GM18520 (cell line): ENCODE results near the gene CCZ1B.
"Not testable (repeated sequence)": the region's sequence is repeated elsewhere in the genome, so short reads cannot be mapped to it uniquely, and the experiment has no call there.

Source experiments
- ATAC-seq: cut with Tn5 transposase; IDR thresholded peaks from one replicate; pipeline ENCODE4 v1.9.1; 2021; ENCODE audit not compliant: unreplicated experiment

CCZ1B gene

DNA sequence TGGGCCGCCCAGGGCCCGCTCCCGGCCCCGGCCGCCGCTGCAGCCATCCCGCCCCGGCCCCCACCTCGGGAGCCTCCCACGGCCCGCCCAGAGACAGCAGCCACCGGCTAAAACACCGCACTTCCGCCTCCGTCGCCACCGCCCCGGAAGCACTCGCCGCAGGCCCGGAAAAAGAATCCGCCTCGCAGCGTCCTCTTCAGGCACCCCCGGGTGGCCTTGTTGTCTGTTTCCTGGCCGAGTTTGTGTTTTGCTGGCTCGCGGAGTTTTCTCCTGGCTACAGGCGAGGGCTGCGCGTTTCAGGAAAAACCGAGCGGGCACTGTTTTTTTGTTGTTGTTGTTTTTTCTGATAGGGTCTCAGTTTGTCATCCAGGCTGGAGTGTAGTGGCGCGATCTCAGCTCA is at the start of gene CCZ1B:
CCZ1B (minus strand) TSS at position 125 of the 400 bp plus-strand sequence; CDS start at position 47, 78 bp downstream.
- peak; percentile 98 for ATAC-seq

DNA sequence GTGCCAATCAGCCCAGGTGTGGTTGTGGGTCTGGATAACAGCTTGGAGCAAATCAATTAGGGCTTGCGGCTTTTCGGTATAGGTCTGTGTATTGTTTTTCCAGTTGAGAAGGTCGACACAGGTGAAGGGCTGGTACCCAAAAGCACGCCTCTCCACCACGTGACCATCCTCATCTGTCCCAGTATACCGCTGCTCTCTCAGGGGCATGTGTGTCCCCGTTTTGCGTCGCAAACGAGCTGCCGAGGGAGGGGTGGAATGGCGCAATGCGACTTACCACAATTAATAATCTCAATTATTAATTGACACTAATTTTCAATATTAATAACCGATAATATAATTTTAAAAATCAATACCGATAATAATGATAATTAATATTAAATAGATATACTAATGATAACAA is 48.9 kb upstream of the CCZ1B start:
- not testable (repeated sequence) for ATAC-seq

DNA sequence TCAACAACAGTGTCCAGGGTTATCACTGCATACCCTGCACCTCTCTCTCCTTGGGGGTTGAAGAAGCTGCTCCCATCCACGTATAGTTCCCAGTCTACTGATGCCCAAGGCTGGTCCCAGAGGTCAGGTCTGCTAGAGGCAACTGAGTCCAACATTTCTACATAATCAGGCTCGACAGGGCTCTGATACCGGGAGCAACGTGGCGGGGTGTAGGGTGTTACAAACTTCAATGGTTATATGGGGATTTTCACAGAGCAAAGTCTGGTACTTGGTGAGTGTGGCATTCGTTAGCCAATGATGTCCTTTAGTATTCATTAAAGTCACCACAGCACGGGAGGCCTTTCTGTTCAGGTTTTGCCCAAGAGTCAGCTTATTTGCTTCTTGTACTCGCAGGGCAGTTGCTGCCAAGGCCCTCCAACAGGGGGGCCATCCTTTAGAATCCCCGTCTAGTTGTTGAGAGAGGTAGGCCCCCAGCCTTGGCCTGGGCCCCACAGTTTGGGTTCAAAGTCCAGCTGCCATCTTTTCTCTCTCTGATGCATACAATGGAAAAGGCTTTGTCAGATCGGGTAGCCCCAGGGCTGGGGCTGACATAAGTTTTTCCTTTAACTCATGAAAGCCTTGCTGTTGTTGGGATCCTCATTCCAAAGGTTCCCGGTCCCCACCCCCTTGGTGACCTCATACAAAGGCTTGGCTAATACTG is 46.3 kb upstream of the CCZ1B start:
- ATAC-seq = not testable (repeated sequence)

DNA sequence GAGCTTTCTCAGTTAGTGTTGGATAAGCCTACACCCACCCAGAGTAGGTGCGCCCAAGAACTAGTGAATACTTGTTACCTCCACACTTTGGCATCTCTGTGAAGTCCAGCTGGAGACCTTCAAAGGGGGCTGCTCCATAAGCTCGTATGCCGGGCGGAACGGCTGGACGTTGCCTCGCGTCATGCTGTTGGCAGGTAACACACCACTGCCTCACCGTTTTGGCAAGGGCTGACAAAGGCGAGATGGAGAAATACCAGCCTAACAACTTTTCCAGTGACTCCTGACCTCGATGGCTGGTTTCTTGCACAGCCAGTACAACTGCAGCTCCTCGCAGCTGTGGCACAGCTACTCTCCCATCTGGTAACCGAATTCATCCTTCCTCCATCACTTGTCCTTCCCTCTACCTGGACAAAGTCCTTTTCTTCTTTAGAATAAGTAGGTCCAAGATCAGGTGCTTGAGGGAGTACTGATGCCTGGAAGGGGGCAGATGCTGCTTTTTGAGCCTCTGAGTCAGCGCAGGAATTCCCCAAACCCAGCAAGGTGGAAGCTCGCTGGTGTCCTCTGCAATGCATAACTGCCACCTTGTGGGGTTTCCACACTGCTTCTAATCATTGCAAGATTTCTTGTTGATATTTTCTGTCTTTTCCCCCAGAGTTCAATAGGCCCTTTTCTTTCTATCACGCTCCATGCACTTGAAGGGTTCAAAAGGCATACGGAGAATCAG is 45.5 kb upstream of the CCZ1B start:
- not testable (repeated sequence) for ATAC-seq

DNA sequence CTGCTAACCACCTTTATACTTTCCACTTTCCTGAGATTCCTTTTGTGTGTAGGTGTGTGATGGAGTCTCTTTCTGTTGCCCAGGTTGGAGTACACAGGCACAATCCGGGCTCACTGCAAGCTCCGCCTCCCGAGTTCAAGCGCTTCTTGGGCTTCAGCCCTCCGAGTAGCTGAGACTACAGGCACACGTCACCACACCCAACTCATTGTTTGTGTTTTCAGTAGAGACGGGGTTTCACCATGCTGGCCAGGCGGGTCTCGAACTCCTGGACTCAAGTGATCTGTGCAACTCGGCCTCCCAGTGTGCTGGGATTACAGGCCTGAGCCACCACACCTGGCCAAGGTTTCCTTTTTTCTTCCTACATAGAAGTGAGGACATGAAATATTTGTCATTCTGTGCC is 38.7 kb upstream of the CCZ1B start:
- ATAC-seq = not testable (repeated sequence)

DNA sequence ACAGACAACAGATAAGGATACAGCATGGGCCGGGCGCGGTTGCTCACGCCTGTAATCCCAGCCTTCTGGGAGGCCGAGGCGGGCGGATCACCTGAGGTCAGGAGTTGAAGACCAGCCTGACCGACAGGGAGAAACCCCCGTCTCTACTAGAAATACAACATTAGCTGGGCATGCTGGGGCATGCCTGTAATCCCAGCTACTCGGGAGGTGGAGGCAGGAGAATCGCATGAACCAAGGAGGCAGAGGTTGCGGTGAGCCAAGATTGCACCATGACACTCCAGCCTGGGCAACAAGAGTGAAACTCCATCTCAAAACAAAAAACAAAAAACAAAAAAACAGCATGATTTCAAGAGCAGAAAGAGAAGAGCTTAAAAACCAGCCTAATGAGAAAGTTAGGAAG is 38.1 kb upstream of the CCZ1B start:
- ATAC-seq = not testable (repeated sequence)

DNA sequence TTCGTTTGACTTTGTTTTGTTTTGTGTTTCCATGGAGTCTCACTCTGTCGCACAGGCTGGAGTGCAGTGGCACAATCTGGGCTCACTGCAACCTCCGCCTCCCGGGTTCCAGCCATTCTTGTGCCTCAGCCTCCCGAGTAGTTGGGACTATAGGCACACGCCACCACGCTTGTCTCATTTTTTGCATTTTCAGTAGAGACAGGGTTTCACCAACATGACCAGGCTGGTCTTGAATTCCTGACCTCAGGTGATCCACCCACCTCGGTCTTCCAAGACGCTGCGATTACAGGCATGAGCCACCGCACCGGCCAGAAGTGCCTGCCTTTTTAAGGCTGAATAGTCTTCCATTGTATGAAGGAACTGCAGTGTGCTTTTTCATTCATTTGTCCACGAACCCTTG is 36.8 kb upstream of the CCZ1B start:
- ATAC-seq = not testable (repeated sequence)

DNA sequence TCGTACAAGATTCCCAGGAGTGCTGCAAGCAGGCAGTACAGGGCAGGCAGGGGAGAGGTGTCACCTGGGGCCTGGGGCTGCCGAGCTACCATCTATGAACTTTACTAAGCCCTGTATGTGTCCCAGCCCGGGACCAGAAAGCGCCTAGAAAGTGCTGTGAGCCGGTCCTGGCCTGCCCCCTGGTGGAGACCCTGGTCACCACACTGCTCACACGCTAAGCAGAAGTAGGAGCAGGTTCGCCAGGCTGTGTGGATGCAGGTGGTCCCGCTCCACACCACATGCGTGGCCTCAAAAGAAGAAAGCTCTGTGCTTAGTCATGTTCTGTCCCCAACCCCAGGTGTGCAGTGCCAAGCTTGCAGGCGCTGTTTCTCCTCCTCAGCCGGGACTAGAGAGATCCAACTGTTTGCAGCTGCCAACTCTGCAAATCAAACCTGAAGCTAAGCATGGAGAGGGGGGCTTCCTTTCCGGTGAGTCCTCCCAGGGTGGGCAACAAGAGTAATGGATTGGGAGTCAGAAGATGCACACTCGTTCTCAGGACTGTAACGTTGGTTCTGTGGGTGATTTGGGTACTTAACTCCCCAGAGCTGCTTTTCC is 31.7 kb upstream of the CCZ1B start:
- ATAC-seq = not testable (repeated sequence)

DNA sequence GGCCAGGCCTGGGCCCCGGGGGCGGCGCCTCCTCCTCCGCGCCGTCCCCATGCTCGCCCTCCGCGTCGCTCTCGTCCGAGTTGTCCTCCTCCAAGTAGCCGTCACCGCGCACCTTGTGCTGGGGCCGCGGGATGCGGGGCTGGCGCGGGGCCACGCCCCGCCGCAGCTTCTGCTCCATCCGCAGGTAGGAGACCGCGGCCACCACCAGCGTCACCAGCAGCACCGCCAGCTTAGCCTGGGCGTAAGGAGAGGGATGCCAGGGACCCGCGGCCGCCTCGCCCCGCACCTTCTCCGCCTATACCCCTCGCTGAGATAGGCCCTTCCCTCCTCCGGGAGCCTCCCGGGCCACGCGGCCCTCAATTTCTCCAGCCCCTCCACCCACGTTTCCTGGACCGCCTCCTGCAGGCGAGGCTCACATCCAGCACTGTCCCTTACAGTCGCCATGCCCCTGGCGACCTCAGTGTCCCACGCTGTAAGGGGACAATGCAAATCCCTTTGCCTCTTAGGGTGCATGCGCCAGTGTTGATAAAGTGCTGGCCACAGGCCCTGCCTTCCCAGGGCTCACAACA is 29.6 kb upstream of the CCZ1B start:
- ATAC-seq = not testable (repeated sequence)

DNA sequence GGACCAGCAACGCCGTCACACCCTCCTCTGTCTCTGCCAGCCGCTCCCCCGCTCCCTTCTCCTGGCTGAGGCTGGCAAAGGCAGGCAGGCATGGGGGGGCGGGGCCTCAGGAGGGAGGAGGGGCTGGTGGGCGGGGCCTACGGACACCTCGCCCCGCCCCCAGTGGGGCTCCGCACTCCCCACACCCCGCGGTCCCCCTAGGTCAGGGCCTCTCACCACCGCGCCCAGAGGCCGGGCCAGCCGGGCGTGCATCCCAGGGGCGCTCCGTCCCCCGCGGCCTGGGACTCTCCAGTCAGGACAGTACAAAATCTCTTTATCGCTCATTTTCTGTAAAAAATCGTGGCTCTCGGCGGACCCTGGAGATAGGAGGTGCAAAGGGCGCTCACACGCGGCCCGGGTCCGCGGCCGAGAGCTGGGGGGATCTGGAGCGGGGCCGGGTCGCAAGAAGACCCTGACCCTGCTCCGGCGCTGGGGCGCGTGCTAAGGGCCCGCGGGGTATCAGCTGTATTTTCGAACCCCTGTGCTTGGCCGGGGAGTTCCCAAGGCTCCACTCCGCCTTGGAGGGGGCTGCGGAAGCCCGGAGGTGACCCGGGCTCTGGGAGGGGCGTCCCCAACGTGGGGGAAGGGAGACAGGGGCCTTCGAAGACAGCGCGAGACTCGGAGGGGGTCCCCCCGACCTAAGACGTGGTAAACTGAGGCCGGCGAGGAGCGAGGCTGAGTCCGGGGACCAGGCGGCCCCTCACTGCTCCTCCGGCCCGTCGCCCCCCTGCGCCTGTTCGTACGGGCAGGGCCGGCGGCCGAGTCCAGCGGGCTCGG is 28.9 kb upstream of the CCZ1B start:
- not testable (repeated sequence) for ATAC-seq

DNA sequence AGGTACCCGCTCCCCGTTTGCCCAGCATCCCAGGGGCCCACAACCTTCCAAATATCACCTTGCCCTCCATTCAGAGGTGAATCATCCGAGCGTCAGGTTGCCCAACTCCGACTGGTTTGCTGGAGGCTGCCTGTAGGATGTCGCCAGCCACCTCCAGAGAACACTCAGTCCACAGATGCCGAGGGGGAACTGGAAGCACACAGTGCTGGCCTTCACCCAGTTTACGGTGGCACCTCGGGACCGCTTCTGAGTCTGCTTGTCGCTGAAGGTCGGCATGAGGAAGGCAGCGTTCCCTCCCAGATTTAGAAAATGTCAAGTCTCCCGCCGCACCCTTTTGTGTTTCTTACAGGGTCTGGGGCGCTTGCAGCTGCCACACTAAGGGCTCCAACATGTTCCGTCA is 27.6 kb upstream of the CCZ1B start:
- ATAC-seq = not testable (repeated sequence)

DNA sequence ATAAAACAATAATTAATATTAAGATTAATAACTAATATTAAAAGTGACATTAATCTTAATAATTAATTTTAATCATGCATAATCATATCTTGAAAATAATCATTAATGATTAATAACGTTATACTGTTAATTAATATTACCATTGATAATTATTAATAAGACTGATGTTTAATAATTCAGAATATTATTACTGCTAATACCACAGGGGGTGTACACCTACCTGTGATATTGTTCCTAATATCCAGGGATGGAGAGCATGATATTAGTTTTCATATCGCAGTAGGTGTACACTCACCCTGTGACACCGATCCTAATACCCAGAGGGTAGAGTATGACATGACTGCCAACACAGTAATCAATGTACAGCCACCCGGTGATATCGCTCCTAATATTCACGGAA is 23.1 kb upstream of the CCZ1B start:
- not testable (repeated sequence) for ATAC-seq

DNA sequence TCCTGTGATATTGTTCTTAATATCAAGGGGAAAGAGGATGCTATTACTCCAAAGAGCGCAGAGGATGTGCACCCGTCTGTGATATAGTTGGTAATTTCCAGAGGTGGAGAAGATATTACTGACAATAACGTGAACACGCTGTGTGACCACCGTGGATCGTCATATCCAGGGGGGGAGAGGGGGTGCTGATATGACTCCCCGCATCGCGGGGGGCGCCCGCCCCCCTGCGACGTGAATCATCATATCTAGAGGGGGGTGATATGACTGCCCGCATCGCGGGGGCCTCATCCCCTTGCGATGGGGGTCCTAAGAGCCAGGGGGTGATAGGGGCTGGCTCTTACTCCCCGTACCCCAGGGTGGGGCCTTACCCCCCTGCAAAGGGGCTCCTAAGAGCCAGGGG is 21.7 kb upstream of the CCZ1B start:
- not testable (repeated sequence) for ATAC-seq

DNA sequence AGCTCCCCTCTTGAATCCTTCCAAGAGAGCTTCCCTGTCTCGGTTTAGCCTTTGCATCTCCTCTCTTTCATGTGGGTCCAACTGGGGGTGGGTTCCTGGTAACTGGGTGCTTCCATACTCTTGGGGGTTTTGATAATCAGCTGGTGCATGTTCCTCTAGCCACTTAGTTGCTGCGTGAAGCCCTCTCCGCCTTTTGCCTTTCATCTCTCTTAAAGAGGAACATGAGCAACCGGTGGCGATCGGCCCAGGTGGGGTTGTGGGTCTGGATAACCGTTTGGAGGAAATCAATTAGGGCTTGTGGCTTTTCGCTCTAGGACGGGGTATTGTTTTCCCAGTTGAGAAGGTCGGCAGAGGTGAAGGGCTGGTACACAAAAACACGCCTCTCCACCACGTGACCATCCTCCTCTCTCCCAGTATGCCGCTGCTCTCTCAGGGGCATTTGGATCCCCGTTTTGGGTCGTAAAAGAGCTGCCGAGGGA is 19.9 kb upstream of the CCZ1B start:
- ATAC-seq = not testable (repeated sequence)

DNA sequence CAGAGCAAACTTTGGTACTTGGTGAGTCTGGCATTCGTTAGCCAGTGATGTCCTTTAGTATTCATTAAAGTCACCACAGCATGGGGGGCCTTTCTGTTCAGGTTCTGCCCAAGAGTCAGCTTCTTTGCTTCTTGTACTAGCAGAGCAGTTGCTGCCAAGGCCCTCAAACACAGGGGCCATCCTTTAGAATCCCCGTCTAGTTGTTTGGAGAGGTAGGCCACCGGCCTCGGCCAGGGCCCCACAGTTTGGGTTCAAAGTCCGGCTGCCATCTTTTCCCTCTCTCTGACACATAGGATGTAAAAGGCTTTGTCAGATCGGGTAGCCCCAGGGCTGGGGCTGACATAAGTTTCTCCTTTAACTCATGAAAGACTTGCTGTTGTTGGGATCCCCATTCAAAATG is 17.6 kb upstream of the CCZ1B start:
- ATAC-seq = not testable (repeated sequence)

DNA sequence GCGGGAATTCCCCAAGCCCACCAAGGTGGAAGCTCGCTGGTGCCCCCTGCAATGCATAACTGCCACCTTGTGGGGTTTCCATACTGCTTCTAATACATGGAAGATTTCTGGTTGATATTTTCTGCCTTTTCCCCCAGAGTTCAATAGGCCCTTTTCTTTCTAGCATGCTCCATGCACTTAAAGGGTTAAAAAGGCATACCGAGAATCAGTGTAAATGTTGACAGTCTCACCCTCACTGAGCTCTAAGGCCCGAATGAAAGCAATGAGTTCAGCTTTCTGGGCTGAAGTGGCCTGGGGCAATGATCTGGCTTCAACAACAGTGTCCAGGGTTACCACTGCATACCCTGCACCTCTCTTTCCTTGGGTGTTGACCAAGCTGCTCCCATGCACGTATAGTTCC is 17.0 kb upstream of the CCZ1B start:
- not testable (repeated sequence) for ATAC-seq

DNA sequence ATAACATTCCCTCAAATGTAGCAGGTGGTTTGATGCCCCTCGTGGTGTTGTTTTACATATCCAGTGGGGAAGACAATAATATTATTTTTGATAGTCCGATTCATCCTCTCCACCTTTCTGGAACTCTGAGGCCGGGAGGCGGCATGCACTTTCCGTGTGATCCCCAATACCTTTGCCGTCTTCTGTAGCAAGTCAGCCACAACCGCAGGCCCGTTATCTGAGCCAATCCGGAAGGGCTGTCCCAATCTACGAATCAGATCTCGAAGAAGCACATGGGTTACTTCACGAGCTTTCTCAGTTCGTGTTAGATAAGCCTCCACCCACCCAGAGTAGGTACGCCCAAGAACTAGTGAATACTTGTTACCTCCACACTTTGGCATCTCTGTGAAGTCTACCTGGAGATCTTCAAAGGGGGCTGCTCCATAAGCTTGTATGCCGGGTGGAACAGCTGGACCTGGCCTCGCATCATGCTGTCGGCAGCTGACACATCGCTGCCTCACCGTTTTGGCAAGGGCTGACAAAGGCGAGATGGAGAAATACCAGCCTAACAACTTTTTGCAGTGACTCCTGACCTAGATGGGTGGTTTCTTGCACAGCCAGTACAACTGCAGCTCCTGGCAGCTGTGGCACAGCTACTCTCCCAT is 16.3 kb upstream of the CCZ1B start:
- ATAC-seq = not testable (repeated sequence)

DNA sequence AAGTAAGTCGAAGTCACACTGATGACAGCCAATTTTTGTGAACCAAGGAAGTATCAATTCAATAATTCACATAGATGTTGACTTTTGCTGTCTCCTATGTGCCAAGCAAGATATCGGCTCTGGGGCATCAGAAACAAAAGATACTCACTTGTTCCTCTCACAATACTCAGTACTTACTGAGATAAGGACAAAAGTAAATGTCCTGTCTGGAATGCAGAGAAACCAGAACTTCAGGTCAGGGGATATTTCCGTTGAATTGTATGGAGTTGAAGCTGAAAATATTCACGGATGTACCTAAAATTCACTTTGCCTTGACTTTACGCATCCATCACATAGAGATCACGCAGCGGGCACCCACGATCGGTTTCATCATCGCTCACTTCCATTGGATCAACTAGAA is 11.0 kb upstream of the CCZ1B start:
- not testable (repeated sequence) for ATAC-seq

DNA sequence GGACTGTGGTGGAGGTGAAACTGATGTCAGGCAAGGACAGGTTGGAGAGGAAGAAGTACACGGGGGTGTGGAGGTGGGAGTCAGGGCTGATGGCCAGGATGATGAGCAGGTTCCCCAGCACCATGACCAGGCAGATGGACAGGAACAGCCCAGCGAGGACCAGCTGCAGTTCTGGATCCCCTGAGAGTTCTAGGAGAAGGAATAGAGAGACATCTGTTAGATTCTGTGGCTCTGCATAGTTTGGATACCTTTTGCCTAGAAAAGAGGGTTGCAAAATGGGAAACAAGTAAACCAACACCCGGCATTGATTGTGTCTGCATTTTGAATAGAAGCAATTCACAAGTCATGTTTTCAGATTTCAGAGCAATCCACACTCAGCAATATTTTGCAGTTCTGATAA is 9.4 kb upstream of the CCZ1B start:
- ATAC-seq = not testable (repeated sequence)

DNA sequence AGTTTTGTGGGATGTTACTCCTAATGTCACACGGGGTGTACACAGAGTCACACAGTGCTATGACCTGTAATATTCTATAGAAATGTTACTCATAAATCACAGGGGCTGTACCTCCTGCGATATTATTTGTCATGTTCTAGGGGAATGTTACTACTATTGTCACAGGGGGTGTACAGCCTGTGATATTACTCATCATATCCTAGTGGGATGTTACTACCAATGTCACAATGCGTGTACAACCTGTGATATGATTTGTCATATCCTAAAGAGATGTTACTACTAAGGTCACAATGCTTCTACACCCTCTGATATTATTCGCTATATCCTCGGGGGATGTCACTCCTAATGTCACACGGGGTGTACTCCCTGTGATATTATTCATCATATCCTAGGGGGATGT is 7.6 kb upstream of the CCZ1B start:
- no peak for ATAC-seq
